WTC11 (cell line): Measurements from ENCODE around the gene TMEM214.

Experiments
- TF ChIP-seq, protein P1 (sequence below): sonication (generic); formaldehyde crosslinking; IDR thresholded peaks from 2 replicates; pipeline ENCODE4 v1.8.1; 2023; ENCODE audit warnings: mild to moderate bottlenecking, missing genetic modification reagents, moderate library complexity
- TF ChIP-seq, protein P2 (sequence below): sonication (generic); formaldehyde crosslinking; IDR thresholded peaks from 2 replicates; pipeline ENCODE4 v1.8.1; 2022; ENCODE audit warnings: mild to moderate bottlenecking, missing genetic modification reagents, moderate library complexity, borderline replicate concordance

DNA sequence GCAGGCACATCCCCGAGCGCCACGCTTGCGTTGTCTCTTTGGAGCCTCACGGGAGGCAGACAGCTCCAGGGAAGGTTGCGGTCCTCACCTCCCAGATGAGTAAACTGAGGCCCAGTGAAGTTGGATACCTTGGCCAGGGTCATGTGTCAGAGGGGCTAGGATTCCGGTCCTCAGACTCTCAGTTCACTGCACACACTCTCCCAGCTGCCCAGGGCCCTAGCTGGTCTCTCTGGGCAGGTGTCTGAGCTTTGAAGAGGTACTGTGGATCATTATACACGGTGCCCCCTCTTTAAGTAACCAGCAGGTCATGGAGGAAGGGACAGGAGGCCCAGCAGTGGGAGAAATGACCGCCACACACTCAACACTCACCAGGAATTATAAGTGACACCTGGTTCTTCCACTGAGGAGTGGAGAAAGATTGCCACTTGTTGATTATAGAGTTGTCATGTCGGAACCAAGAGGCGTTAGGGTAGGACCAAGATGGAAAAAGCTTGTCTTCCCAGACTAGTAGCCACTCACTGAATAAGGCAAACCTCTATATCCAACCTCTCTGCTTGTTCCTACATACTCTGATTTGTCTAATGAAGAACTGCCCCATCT, 588 bp downstream of the TMEM214 start:
- TF ChIP-seq, protein P1, sequence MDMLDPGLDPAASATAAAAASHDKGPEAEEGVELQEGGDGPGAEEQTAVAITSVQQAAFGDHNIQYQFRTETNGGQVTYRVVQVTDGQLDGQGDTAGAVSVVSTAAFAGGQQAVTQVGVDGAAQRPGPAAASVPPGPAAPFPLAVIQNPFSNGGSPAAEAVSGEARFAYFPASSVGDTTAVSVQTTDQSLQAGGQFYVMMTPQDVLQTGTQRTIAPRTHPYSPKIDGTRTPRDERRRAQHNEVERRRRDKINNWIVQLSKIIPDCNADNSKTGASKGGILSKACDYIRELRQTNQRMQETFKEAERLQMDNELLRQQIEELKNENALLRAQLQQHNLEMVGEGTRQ (CRISPR knock-in tag): no peak
- TF ChIP-seq, protein P2, sequence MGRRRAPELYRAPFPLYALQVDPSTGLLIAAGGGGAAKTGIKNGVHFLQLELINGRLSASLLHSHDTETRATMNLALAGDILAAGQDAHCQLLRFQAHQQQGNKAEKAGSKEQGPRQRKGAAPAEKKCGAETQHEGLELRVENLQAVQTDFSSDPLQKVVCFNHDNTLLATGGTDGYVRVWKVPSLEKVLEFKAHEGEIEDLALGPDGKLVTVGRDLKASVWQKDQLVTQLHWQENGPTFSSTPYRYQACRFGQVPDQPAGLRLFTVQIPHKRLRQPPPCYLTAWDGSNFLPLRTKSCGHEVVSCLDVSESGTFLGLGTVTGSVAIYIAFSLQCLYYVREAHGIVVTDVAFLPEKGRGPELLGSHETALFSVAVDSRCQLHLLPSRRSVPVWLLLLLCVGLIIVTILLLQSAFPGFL: no peak
